Measurements from ENCODE around the gene MEGF9. TPM values are rescaled to one million over a fixed set of nuclear protein-coding genes. Genes with fewer than 3 reads are reported as not detected.

The MEGF9 gene
- total RNA-seq, 2 donors from 2014 or later = 7.2 to 9.0 TPM

DNA sequence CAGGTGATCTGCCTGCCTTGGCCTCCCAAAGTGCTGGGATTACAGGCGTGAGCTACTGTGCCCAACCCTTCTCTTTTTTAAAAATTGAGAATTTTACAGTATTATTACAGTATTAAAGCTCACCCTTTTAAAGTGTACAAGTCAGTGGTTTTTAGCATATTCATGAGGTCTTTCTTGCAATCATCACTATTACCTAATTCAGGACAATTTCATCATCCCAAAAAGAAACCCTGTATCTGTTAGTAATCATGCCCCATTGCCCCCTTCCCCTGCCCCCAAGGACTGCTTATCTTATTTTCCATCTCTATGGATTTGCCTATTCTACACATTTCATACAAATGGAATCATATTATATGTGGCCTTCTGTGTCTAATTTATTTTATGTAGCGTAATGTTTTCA, 22.6 kb upstream of the MEGF9 start:
- no peak overlapping the region for H3K27ac ChIP-seq

GRCh38 chr9:120735415-120736126, 21.3 kb upstream of the MEGF9 start:
- Histone ChIP-seq H3K4me1 (no peaks in the 10 kb centered on the region), H3K27ac (no peak overlapping the region), H3K4me3 (no peak overlapping the region), H3K27me3 (no peaks in the 10 kb centered on the region), H3K9me3 (no peaks in the 10 kb centered on the region), H3K9ac (ENCODE audit: low read depth in 2 of 2, low read length in 2 of 2) (no peak overlapping the region), H3K36me3 (no peaks in the 10 kb centered on the region)
- no peak for DNase-seq
- no peak for TF ChIP-seq CTCF (IDR thresholded peaks at IDR 0.05)
- intact Hi-C loops (cut with DNase I) = no loop called here

More for the DNA sequence above, 22.6 kb upstream of the MEGF9 start:
- TF ChIP-seq CTCF (IDR thresholded peaks at IDR 0.05) = no peak
- H3K9me3 ChIP-seq = no peaks in the 10 kb centered on the region
- DNase-seq = no peak
- H3K36me3 ChIP-seq = no peaks in the 10 kb centered on the region
- no peaks in the 10 kb centered on the region for H3K4me1 ChIP-seq
- no peaks in the 10 kb centered on the region for H3K27me3 ChIP-seq
- intact Hi-C loops (cut with DNase I) = no loop called here
- no peak overlapping the region for H3K9ac ChIP-seq (ENCODE audit: low read depth in 2 of 2, low read length in 2 of 2)
- no peak overlapping the region for H3K4me3 ChIP-seq

GRCh38 chr9:120734607-120735410, 20.5 kb upstream of the MEGF9 start:
- Histone ChIP-seq H3K9ac (ENCODE audit: low read depth in 2 of 2, low read length in 2 of 2) (no peak overlapping the region), H3K4me3 (no peak overlapping the region), H3K27ac (no peak overlapping the region), H3K36me3 (no peaks in the 10 kb centered on the region), H3K9me3 (no peaks in the 10 kb centered on the region), H3K27me3 (no peaks in the 10 kb centered on the region), H3K4me1 (no peaks in the 10 kb centered on the region)
- intact Hi-C loops (cut with DNase I) = no loop called here
- TF ChIP-seq CTCF (IDR thresholded peaks at IDR 0.05) = no peak
- no peak for DNase-seq

DNA sequence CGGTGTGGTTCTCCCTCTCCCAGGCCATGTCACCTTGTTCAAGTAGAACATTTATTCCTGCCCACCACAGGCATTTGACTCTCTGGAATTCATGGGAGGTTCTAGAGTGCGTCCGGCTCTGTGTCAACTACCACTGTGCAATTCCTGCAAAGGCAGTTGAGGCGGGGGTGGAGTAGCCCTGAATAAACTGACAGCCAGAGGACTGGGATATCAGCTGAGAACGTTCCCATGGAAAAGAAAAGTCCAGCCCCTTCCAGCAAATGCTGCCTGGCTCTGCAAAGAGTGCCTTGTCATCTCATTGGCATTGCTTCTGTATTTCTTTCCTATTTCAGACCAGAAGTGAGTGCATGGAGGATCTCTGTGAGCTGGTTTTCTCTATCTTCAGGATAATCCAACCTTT, 18.9 kb upstream of the MEGF9 start:
- Histone ChIP-seq H3K9me3 (no peaks in the 10 kb centered on the region), H3K9ac (ENCODE audit: low read depth in 2 of 2, low read length in 2 of 2) (no peak overlapping the region), H3K4me3 (no peak overlapping the region), H3K27me3 (no peaks in the 10 kb centered on the region), H3K4me1 (no peaks in the 10 kb centered on the region), H3K27ac (no peak overlapping the region), H3K36me3 (no peaks in the 10 kb centered on the region)
- DNase-seq = no peak
- TF ChIP-seq CTCF (IDR thresholded peaks at IDR 0.05) = no peak
- intact Hi-C loops (cut with DNase I) = no loop called here

DNA sequence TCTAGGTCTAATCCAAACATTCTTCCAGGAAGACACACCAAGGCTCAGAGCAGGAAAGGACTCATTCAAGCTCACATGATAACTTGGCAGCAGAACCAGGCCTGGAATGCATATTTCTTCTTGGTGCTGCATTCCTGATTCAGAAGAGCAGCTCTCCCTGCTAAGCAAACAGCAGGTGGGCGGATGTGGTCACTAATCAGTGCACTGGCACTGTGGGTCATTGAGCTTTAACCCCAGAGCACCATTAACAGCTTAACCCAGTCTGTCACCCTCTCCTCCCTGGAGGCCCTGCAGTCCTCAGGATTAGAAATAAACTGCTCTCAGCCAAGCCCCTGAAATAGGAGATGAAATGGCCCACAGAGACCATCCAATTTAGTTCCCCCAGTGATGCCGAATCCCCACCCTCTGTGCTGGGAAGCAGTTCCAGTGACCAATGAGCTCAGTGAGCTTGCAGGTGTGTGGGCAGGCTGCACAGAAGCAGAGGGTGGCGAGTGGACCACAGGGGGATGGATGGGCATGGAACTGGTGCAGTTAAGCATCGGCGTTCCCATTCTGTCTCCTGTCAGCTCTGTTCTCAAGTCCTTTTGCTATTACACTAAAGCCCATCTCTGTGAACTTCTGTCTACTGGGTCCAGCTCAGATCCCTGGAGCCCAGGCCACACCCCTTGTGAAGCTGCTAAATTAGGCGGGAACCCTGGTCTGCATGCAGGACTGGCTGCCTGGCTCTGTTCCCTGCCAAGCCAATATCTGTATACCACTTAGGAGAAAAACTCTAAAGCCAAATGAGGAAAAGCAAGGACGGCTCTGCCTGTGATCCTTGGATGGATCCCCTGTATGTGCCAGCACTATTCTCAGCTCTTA, 16.6 kb upstream of the MEGF9 start:
- Histone ChIP-seq H3K36me3 (no peaks in the 10 kb centered on the region), H3K9me3 (no peaks in the 10 kb centered on the region), H3K4me1 (no peaks in the 10 kb centered on the region), H3K4me3 (no peak overlapping the region), H3K27ac (no peak overlapping the region), H3K9ac (ENCODE audit: low read depth in 2 of 2, low read length in 2 of 2) (no peak overlapping the region), H3K27me3 (no peaks in the 10 kb centered on the region)
- no peak for TF ChIP-seq CTCF (IDR thresholded peaks at IDR 0.05)
- intact Hi-C loops (cut with DNase I) = no loop called here
- DNase-seq = no peak
